WI38 (cell line): ENCODE data around the gene CALM1.

Experiments used
- H3K4me3 ChIP-seq: 2 replicates; pipeline ENCODE4 v1.5.1; 2011; ENCODE audit warnings: low read depth, mild to moderate bottlenecking, control low read depth, low read length
- TF ChIP-seq, protein P1 (sequence below): IDR thresholded peaks from 2 replicates; pipeline ENCODE4 v1.5.1; 2012; ENCODE audit warnings: low read depth, mild to moderate bottlenecking, control low read depth, low read length

The CALM1 gene

GRCh38 chr14:90450667-90451066 lies 53.8 kb downstream of the CALM1 start:
- H3K4me3 ChIP-seq, result no peak overlapping the region

DNA sequence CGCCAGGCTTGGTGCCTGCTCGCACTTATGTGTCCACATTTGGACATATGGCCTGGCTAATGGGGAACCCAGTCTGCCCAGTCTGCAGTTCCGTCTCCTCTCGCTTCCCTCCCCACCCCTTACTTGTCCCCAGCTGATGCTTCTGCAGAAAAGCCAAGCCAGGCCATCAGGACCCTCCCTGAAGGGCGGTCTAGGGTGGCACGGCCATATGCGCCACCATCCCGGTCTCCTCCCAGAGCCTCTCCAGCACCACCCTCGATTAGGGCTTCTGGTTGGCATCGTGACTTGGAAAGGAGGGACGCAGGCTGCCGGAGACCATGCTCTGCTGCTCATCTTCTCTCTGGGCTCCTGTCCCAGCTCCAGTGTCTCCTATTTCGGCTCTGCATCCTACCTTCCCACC lies 54.6 kb downstream of the CALM1 start:
- TF ChIP-seq, protein P1, sequence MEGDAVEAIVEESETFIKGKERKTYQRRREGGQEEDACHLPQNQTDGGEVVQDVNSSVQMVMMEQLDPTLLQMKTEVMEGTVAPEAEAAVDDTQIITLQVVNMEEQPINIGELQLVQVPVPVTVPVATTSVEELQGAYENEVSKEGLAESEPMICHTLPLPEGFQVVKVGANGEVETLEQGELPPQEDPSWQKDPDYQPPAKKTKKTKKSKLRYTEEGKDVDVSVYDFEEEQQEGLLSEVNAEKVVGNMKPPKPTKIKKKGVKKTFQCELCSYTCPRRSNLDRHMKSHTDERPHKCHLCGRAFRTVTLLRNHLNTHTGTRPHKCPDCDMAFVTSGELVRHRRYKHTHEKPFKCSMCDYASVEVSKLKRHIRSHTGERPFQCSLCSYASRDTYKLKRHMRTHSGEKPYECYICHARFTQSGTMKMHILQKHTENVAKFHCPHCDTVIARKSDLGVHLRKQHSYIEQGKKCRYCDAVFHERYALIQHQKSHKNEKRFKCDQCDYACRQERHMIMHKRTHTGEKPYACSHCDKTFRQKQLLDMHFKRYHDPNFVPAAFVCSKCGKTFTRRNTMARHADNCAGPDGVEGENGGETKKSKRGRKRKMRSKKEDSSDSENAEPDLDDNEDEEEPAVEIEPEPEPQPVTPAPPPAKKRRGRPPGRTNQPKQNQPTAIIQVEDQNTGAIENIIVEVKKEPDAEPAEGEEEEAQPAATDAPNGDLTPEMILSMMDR, result no peak
- H3K4me3 ChIP-seq, result no peak overlapping the region

More at GRCh38 chr14:90450667-90451066, 53.8 kb downstream of the CALM1 start:
- TF ChIP-seq, protein P1, result no peak

DNA sequence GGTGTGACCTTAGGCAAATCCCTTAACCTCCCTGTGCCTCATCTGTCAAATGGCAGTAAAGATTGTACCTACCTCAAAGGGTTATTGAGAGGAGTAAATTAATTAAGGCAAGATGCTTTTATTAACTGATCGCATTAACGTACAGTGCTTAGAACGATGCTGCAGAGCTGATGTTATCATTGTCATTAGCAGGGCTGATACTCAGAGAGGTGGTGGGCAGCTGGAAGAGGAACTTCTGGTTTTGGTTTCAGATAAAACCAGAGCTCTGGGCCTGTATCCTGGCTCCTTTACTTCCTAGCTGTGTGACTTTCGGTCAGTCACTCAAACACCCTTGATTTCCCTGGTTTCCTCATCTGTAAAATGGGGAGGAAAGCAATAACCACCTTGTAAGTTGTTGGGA lies 55.1 kb downstream of the CALM1 start:
- no peak overlapping the region for H3K4me3 ChIP-seq
- TF ChIP-seq, protein P1, result no peak

DNA sequence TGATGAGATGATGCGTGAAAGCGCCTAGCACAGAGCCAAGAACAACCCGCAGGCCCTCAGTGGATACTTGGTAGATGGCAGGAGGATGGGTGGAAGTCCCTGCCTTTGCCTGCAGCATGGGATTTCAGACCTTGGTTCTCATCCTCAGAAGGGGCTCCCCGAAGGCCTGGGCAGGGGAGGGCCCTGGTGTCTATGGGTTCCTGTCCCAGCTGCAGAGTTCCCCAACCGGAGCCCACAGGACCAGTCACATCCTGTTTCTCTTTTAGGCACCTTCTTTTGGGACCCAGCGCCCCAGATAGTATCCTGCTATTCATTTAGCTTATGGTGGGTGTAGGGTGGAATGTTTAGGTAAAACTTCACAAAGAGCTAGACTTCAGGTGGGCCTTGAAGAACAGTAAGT lies 55.5 kb downstream of the CALM1 start:
- H3K4me3 ChIP-seq, result no peak overlapping the region
- TF ChIP-seq, protein P1, result no peak

GRCh38 chr14:90453401-90453951 lies 56.6 kb downstream of the CALM1 start:
- TF ChIP-seq, protein P1, result no peak
- no peak overlapping the region for H3K4me3 ChIP-seq

GRCh38 chr14:90454041-90455000 lies 57.5 kb downstream of the CALM1 start:
- H3K4me3 ChIP-seq, result peak overlapping the region; percentile 37
- TF ChIP-seq, protein P1, result no peak

DNA sequence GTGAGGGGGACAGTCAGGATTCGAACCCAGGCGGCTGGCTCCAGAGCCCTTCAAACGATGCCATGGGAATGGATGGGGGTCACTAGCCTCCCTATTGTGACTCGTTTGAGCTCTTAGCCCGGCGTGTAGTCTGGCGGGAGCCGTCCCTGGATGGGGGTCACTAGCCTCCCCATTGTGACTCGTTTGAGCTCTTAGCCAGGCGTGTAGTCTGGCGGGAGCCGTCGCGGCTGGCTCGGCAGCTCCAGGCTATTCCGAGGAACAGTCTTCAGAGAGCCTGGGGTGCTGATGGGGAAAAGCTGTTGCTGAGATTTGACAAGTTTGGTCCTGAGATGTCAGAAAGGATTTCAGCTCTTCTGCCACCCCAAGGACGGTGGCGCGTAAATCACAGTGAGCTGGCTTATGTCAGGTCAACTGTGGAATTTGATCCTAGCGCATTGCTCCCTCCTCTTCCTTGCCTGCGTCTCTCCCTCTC lies 58.3 kb downstream of the CALM1 start:
- TF ChIP-seq, protein P1, result no peak
- H3K4me3 ChIP-seq, result no peak overlapping the region
